ENCODE results near the gene CNP. TPM values are rescaled to one million over a fixed set of nuclear protein-coding genes. Genes with fewer than 3 reads are reported as not detected.

Gene CNP
- total RNA-seq, 1 experiment from 2014 or later: 51.2 TPM

- H3K9me2 ChIP-seq (ENCODE audit: insufficient read depth): no peaks in the 10 kb centered on the region
- POLR2A ChIA-PET: interaction anchor here (0.8 to 1.8 kb wide), 7 partner anchors 9 to 403 kb away, joined by 3 to 8 read pairs (median 3); partner anchors contain the start of gene CAVIN1
- BruUV-seq (replicated peaks): no TSS peak
- H3K27me3 ChIP-seq (ENCODE audit: insufficient read depth, low read length): no peaks in the 10 kb centered on the region
- H3K4me1 ChIP-seq (ENCODE audit: control insufficient read depth in 1 of 2, insufficient read depth in 2 of 2, low read length in 2 of 2): peaks cover 24 to 44% of the 10 kb centered on the region in 2 experiments
- peak within 1 kb of the TSS; percentile 58 for H2AFZ ChIP-seq (ENCODE audit: low read depth, low read length, poor library complexity, severe bottlenecking)
- ATAC-seq (peak; percentile 77), DNase-seq (ENCODE audit: low read depth, low spot score) (peak; percentile 76)
- H4K20me1 ChIP-seq (ENCODE audit: insufficient read depth): no peaks in the 10 kb centered on the region
- H3K27ac ChIP-seq (ENCODE audit: low read depth, low read length): peak within 1 kb of the TSS; percentile 73
- H3K4me3 ChIP-seq (replicated peaks in 1 of 2; ENCODE audit: low read depth in 1 of 2, low read length in 2 of 2): peak within 1 kb of the TSS; percentile 96
- peaks cover 43% of the 10 kb centered on the region for H3K79me2 ChIP-seq (ENCODE audit: insufficient read depth, low read length)
- CTCF ChIA-PET: interaction anchor here (0.6 to 4.0 kb wide), 9 partner anchors 9 to 101 kb away, joined by 3 to 16 read pairs (median 4); partner anchors contain the start of genes CNP and KAT2A
- intact Hi-C loops (cut with micrococcal nuclease): loop anchor here (5.0 to 10.0 kb wide), 2 partner anchors 52 to 505 kb away; partner anchors contain the start of gene CNP
- TF ChIP-seq POLR2AphosphoS5 (IDR thresholded peaks at IDR 0.05; ENCODE audit: low read depth, low read length): peak; percentile 84
- peak; percentile 19 for TF ChIP-seq TCF7L2 (IDR thresholded peaks at IDR 0.05; ENCODE audit: borderline replicate concordance, extremely low read depth, insufficient read depth, insufficient read length)
- TF ChIP-seq, protein P1, sequence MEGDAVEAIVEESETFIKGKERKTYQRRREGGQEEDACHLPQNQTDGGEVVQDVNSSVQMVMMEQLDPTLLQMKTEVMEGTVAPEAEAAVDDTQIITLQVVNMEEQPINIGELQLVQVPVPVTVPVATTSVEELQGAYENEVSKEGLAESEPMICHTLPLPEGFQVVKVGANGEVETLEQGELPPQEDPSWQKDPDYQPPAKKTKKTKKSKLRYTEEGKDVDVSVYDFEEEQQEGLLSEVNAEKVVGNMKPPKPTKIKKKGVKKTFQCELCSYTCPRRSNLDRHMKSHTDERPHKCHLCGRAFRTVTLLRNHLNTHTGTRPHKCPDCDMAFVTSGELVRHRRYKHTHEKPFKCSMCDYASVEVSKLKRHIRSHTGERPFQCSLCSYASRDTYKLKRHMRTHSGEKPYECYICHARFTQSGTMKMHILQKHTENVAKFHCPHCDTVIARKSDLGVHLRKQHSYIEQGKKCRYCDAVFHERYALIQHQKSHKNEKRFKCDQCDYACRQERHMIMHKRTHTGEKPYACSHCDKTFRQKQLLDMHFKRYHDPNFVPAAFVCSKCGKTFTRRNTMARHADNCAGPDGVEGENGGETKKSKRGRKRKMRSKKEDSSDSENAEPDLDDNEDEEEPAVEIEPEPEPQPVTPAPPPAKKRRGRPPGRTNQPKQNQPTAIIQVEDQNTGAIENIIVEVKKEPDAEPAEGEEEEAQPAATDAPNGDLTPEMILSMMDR (IDR thresholded peaks at IDR 0.05 in 2 of 3, conservative IDR thresholded peaks at IDR 0.05 in 1 of 3; ENCODE audit: borderline replicate concordance in 1 of 3, insufficient read depth in 1 of 3, low read depth in 2 of 3, low read length in 2 of 3): peak; percentile 57 to 91 (median 84); a peak in 5 of 6 replicates
- TF ChIP-seq SP1 (IDR thresholded peaks at IDR 0.05; ENCODE audit: low read depth): peak; percentile 54
- TF ChIP-seq REST (IDR thresholded peaks at IDR 0.05; ENCODE audit: low read depth): no peak
- peak; percentile 66 for TF ChIP-seq ZBTB33 (IDR thresholded peaks at IDR 0.05; ENCODE audit: extremely low read depth, insufficient replicate concordance, low read length)
- TF ChIP-seq ZNF274 (IDR thresholded peaks at IDR 0.05; ENCODE audit: low read depth, low read length): no peak
- peak; percentile 87 for TF ChIP-seq YY1 (IDR thresholded peaks at IDR 0.05; ENCODE audit: extremely low read depth, insufficient replicate concordance, low read depth, low read length)
- no peak for TF ChIP-seq CEBPB (IDR thresholded peaks at IDR 0.05; ENCODE audit: low read depth)
- TF ChIP-seq ELF1 (IDR thresholded peaks at IDR 0.05; ENCODE audit: borderline replicate concordance, low read depth): no peak; the same call in 1 of the 2 replicates
- TF ChIP-seq MAX (IDR thresholded peaks at IDR 0.05): peak; percentile 53; the same call in 1 of the 2 replicates
- TF ChIP-seq POLR2A (IDR thresholded peaks at IDR 0.05; ENCODE audit: borderline replicate concordance, extremely low read depth, insufficient read depth, insufficient read length): peak; percentile 69
- TF ChIP-seq EGR1 (IDR thresholded peaks at IDR 0.05; ENCODE audit: low read depth): peak; percentile 83
- peak; percentile 21; the same call in 1 of the 2 replicates for TF ChIP-seq SIN3A (IDR thresholded peaks at IDR 0.05; ENCODE audit: low read depth)
- 0 out of 2 replicates have a peak, but pooled peaks have one; percentile 72 for TF ChIP-seq CBX3 (IDR thresholded peaks at IDR 0.05; ENCODE audit: low read depth)
- TF ChIP-seq ZFX (IDR thresholded peaks at IDR 0.05): peak; percentile 24; the same call in 1 of the 2 replicates
- H3K36me3 ChIP-seq (ENCODE audit: control insufficient read depth in 1 of 2, insufficient read depth in 2 of 2, low read length in 2 of 2): peaks cover 7 to 9% of the 10 kb centered on the region in 2 experiments; a peak in 2 of 4 replicates
- RAD21 ChIA-PET (ENCODE audit: low non-redundant PET in 1 of 2, low total read pairs in 2 of 2, uncharacterized antibody in 2 of 2, unreplicated experiment in 2 of 2): interaction anchor here (1.1 to 1.3 kb wide), 2 partner anchors 53 to 54 kb away, joined by 3 to 5 read pairs; partner anchors contain the start of gene CNP (in 2 of the 2)
- H3K4me2 ChIP-seq (ENCODE audit: low read length): peak within 1 kb of the TSS; percentile 82
- no peaks in the 10 kb centered on the region for H3K9me3 ChIP-seq (ENCODE audit: control insufficient read depth in 1 of 2, insufficient read depth in 1 of 2, low read depth in 1 of 2, low read length in 2 of 2)
- H3K9ac ChIP-seq (ENCODE audit: low read length): peak within 1 kb of the TSS; percentile 95
Measured at GRCh38 chr17:42019509-42020404, 53.2 kb downstream of the CNP start, which contains the start of gene NKIRAS2. Gene NKIRAS2, plus strand, starts transcription at chr17:42020090. Its CDS starts 1,488 bp downstream, at chr17:42021578.
